Tibial nerve (tissue), 4 donors: ENCODE measurements around the gene ITPKC. TPM values are rescaled to one million over a fixed set of nuclear protein-coding genes. Genes with fewer than 3 reads are reported as not detected.
"Not testable (repeated sequence)": the region's sequence is repeated elsewhere in the genome, so short reads cannot be mapped to it uniquely, and the experiment has no call there.

ENCODE experiments used
- DNase-seq, 2 donors: peaks; one replicate each; pipeline ENCODE4 v3.0.0-alpha.2; 2019; ENCODE audit warnings: low spot score in 2 of 2
- H3K27ac ChIP-seq, 4 donors: fragments of 200-600 bp; sonication (generic) in 3 of 4; one replicate each; pipeline ENCODE4 v1.5.1; 2017 to 2019; ENCODE audit warnings: mild to moderate bottlenecking in 1 of 4
- H3K27me3 ChIP-seq, 2 donors: fragments of 200-600 bp; sonication (generic) in 1 of 2; one replicate each; pipeline versions ENCODE4 v1.5.1 to v1.6.0; 2017 to 2019
- H3K36me3 ChIP-seq, 3 donors: fragments of 200-600 bp; sonication (generic); one replicate each; pipeline ENCODE4 v1.5.1; 2018 to 2019
- H3K4me1 ChIP-seq, 4 donors: fragments of 200-600 bp; sonication (generic) in 3 of 4; one replicate each; pipeline ENCODE4 v1.5.1; 2017 to 2019
- H3K4me3 ChIP-seq, 4 donors: fragments of 200-600 bp; sonication (generic) in 3 of 4; one replicate each; pipeline ENCODE4 v1.5.1; 2017 to 2019; ENCODE audit warnings: mild to moderate bottlenecking in 1 of 4, moderate library complexity in 1 of 4
- H3K9me3 ChIP-seq, 4 donors: fragments of 200-600 bp; sonication (generic) in 3 of 4; one replicate each; pipeline ENCODE4 v1.5.1; 2017 to 2019
- EP300 ChIP-seq, 2 donors: sonication (generic); formaldehyde crosslinking; IDR thresholded peaks; one replicate each; pipeline ENCODE4 v1.6.1; 2017; ENCODE audit warnings: antibody characterized with exemption in 2 of 2, mild to moderate bottlenecking in 1 of 2
- POLR2A ChIP-seq, 2 donors: fragments of 450-650 bp; IDR thresholded peaks; one replicate each; pipeline ENCODE4 v1.6.1; 2017; ENCODE audit warnings: antibody characterized with exemption in 2 of 2, mild to moderate bottlenecking in 2 of 2, moderate library complexity in 2 of 2
- WGBS, 2 donors: methylation state at CpG; one replicate each; pipeline ENCODE4 v1.1.5; 2018; 5-methylcytosine and 5-hydroxymethylcytosine counted together
- total RNA-seq, 4 donors: library from RNA; depleted of rRNA; stranded (reverse); fragments of >200 nt; gene quantifications; one replicate each; pipeline ENCODE4 v1.1.0, GENCODE V29; 2016
- TF ChIP-seq, protein P1 (sequence below), 5 experiments: fragments of 200-600 bp in 3 of 5; fragments of 450-650 bp in 2 of 5; sonication (generic) in 3 of 5; IDR thresholded peaks; one replicate each; pipeline ENCODE4 v1.5.1; 2016 to 2019; ENCODE audit warnings: antibody characterized with exemption in 5 of 5, mild to moderate bottlenecking in 3 of 5, moderate library complexity in 2 of 5

The ITPKC gene
- total RNA-seq, 4 donors from 2014 or later = 72.0 to 114 (median 90.9) TPM

DNA sequence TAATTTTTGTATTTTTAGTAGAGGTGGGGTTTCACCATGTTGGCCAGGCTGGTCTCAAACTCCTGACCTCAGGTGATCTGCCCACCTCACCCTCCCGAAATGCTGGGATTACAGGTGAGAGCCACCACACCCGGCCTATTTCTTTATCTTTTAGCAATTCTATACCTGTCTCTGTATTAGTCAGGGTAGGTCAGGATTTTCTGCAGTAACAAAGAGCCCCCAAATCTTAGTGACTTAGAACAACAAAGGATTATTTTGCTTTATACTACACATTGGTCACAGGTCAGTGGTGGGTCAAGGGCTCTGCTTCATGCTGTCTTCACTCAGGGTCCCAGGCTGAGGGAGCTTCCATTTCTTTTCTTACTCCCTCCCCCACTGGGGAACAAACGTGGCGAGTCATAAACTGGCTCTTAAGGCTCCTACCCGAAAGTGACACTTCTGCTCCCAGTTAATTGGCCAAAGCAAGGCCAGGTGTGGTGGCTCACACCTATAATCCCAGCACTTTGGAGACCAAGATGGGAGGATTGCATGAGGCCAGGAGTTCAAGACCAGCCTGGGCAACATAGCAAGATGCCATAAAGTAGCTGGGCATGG lies 6.8 kb downstream of the ITPKC start:
- peaks cover 0 to 64% (median 40%) of the 10 kb centered on the region in 4 donors for H3K4me1 ChIP-seq
- no peaks in the 10 kb centered on the region for H3K27me3 ChIP-seq
- no peak for TF ChIP-seq POLR2A (IDR thresholded peaks at IDR 0.05)
- no peak for TF ChIP-seq EP300 (IDR thresholded peaks at IDR 0.05)
- TF ChIP-seq, protein P1, sequence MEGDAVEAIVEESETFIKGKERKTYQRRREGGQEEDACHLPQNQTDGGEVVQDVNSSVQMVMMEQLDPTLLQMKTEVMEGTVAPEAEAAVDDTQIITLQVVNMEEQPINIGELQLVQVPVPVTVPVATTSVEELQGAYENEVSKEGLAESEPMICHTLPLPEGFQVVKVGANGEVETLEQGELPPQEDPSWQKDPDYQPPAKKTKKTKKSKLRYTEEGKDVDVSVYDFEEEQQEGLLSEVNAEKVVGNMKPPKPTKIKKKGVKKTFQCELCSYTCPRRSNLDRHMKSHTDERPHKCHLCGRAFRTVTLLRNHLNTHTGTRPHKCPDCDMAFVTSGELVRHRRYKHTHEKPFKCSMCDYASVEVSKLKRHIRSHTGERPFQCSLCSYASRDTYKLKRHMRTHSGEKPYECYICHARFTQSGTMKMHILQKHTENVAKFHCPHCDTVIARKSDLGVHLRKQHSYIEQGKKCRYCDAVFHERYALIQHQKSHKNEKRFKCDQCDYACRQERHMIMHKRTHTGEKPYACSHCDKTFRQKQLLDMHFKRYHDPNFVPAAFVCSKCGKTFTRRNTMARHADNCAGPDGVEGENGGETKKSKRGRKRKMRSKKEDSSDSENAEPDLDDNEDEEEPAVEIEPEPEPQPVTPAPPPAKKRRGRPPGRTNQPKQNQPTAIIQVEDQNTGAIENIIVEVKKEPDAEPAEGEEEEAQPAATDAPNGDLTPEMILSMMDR (IDR thresholded peaks at IDR 0.05) = no peak
- 84 to 93% methylated on average over 5 of the region's 5 CpGs for WGBS, 2 donors
- H3K36me3 ChIP-seq = peaks cover 3 to 62% (median 27%) of the 10 kb centered on the region in 3 donors
- peaks cover 0 to 3% (median 0%) of the 10 kb centered on the region in 4 donors for H3K9me3 ChIP-seq
- H3K27ac ChIP-seq = peak overlapping the region in 2 of 4 donors; percentile 1 to 77
- DNase-seq = no peak
- H3K4me3 ChIP-seq = no peak overlapping the region

DNA sequence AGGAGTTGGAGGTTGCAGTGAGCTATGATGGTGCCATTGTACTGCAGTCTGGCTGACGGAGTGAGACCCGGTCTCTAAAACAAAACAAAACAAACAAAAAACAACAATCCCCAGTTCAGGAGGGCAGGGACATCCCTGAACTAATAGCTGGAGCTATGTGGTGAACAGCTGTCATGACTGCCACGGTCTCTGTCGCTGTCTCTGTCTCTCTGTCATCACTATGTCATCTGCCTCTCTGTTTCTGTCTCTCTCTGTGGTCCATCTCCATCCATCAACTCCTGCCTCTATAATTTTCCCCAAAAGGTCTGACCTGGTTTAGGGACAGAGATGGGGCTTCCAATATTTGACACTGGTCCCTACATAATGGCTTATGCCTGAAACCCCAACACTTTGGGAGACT lies 7.4 kb downstream of the ITPKC start:
- H3K4me1 ChIP-seq = peaks cover 0 to 64% (median 40%) of the 10 kb centered on the region in 4 donors
- no peak for DNase-seq
- peaks cover 0 to 3% (median 0%) of the 10 kb centered on the region in 4 donors for H3K9me3 ChIP-seq
- peaks cover 3 to 67% (median 32%) of the 10 kb centered on the region in 3 donors for H3K36me3 ChIP-seq
- TF ChIP-seq POLR2A (IDR thresholded peaks at IDR 0.05) = no peak
- TF ChIP-seq EP300 (IDR thresholded peaks at IDR 0.05) = no peak
- TF ChIP-seq, protein P1 (IDR thresholded peaks at IDR 0.05) = no peak
- no peak overlapping the region for H3K4me3 ChIP-seq
- WGBS, 2 donors = 80 to 91% methylated on average over 4 of the region's 4 CpGs
- H3K27ac ChIP-seq = peak overlapping the region in 2 of 4 donors; percentile 52 to 77
- no peaks in the 10 kb centered on the region for H3K27me3 ChIP-seq

DNA sequence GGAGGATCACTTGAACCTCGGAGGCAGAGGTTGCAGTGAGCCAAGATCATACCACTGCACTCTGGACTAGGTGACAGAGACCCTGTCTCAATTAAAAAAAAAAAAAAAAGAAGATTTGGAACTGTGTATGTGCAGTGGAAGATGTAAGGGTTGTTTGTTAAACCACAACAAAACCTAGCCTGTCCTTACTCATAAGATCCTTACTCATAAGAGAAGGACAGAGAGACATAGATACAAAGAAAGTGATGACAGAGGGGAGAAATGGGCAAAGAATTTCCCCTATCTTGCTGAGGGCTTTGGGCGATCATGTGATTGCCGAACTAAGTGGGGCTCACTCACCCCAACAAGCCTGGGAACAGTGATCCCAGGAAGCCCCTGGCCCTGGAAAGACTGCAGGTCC lies 7.9 kb downstream of the ITPKC start:
- H3K27ac ChIP-seq = peak overlapping the region in 3 of 4 donors; percentile 3 to 77 (median 52)
- peaks cover 0 to 3% (median 0%) of the 10 kb centered on the region in 4 donors for H3K9me3 ChIP-seq
- 74 to 84% methylated on average over 3 of the region's 3 CpGs for WGBS, 2 donors
- no peak for TF ChIP-seq EP300 (IDR thresholded peaks at IDR 0.05)
- no peak for TF ChIP-seq POLR2A (IDR thresholded peaks at IDR 0.05)
- TF ChIP-seq, protein P1 (IDR thresholded peaks at IDR 0.05) = no peak
- H3K4me3 ChIP-seq = no peak overlapping the region
- no peak for DNase-seq
- H3K27me3 ChIP-seq = no peaks in the 10 kb centered on the region
- peaks cover 0 to 59% (median 39%) of the 10 kb centered on the region in 4 donors for H3K4me1 ChIP-seq
- peaks cover 3 to 73% (median 37%) of the 10 kb centered on the region in 3 donors for H3K36me3 ChIP-seq

DNA sequence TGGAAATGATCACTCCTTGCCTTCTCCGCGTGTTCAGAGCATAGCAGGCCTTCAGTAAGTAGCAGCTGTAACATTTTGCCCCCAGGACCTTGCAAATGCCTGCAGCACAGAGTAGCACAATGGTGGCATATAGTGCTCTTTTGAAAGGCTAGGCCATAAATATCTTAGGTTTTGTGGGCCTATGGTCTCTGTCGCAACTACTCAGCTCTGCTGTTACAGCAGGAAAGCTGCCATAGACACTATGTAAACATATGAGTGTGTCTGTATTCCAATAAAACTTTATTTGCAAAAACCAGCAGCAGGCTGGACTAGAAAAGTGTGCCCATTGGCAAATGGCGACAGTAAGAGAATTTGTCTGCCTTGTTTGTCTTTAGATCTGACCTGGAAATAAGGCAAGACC lies 9.4 kb downstream of the ITPKC start:
- no peak for TF ChIP-seq POLR2A (IDR thresholded peaks at IDR 0.05)
- no peak for TF ChIP-seq EP300 (IDR thresholded peaks at IDR 0.05)
- TF ChIP-seq, protein P1 (IDR thresholded peaks at IDR 0.05) = no peak
- H3K36me3 ChIP-seq = peaks cover 6 to 87% (median 50%) of the 10 kb centered on the region in 3 donors
- no peak for DNase-seq
- peaks cover 0 to 3% (median 0%) of the 10 kb centered on the region in 4 donors for H3K9me3 ChIP-seq
- H3K4me3 ChIP-seq = no peak overlapping the region
- peaks cover 0 to 47% (median 33%) of the 10 kb centered on the region in 4 donors for H3K4me1 ChIP-seq
- H3K27me3 ChIP-seq = no peaks in the 10 kb centered on the region
- 69 to 75% methylated on average over 4 of the region's 4 CpGs for WGBS, 2 donors
- peak overlapping the region in 2 of 4 donors; percentile 52 to 77 for H3K27ac ChIP-seq

DNA sequence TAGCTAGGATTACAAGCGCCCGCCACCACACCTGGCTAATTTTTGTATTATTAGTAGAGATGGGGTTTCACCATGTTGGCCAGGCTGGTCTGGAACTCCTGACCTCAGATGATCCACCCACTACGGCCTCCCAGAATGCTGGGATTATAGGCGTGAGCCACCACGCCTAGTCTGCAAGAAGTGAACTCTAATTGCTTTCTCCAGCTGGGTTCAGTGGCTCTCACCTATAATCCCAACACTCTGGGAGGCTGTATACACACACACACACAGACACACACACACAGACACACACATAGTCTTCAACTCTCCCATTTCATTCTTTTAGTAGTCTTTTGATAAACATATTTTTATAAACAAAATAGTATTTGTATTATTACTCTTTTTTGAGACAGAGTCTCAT lies 13.2 kb downstream of the ITPKC start:
- not testable (repeated sequence) for H3K27me3 ChIP-seq, H3K9me3 ChIP-seq, DNase-seq, H3K27ac ChIP-seq, H3K4me3 ChIP-seq
- Histone ChIP-seq H3K4me1 (peaks cover 0 to 14% (median 6%) of the 10 kb centered on the region in 4 donors), H3K36me3 (peaks cover 4 to 100% (median 64%) of the 10 kb centered on the region in 3 donors)
- WGBS, 2 donors = 90 to 92% methylated on average over 5 of the region's 5 CpGs

DNA sequence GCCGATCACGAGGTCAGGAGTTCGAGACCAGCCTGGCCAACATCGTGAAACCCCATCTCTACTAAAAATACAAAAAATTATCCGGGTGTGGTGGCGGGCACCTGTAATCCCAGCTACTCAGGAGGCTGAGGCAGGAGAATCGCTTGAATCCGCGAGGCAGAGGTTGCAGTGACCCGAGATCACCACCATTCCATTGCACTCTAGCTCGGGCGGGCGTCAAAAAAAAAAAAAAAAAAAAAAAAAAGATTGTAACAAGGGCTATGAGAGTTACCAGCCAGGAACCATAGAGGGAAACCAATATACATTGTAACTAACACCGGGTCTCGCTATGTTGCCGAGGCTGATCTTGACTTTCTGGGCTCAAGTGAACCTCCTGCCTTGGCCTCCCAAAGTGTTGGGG lies 15.4 kb downstream of the ITPKC start:
- H3K27ac ChIP-seq, H3K9me3 ChIP-seq: not testable (repeated sequence)
- 92 to 93% methylated on average over 16 of the region's 16 CpGs for WGBS, 2 donors

More for the DNA sequence above, 15.4 kb downstream of the ITPKC start:
- not testable (repeated sequence) for H3K27me3 ChIP-seq, DNase-seq, H3K4me1 ChIP-seq, H3K4me3 ChIP-seq
- peaks cover 7 to 100% (median 61%) of the 10 kb centered on the region in 3 donors for H3K36me3 ChIP-seq
